SH-SY5Y (cell line): ENCODE measurements around the gene AKR1C8.

ENCODE experiments used
- GATA2 ChIP-seq: IDR thresholded peaks from 2 replicates; pipeline ENCODE4 v1.6.1; 2011; ENCODE audit warnings: mild to moderate bottlenecking, low read depth, low read length
- GATA3 ChIP-seq: IDR thresholded peaks from 2 replicates; pipeline ENCODE4 v1.6.1; 2011; ENCODE audit warnings: low read depth, mild to moderate bottlenecking, low read length, moderate library complexity

GRCh38 chr10:5143137-5143536 lies 41.8 kb downstream of the AKR1C8 start:
- no peak for TF ChIP-seq GATA2
- TF ChIP-seq GATA3, result no peak
